Spleen (tissue), 11 donors: ENCODE data around the gene GATA3. TPM values are rescaled to one million over a fixed set of nuclear protein-coding genes. Genes with fewer than 3 reads are reported as not detected.

Source experiments
- DNase-seq: peaks from one replicate; pipeline ENCODE4 v3.0.0-alpha.2; 2020
- H3K27ac ChIP-seq, 8 donors: fragments of 200-600 bp; sonication (generic) in 7 of 8; 1 replicate in 4 of 8; 2 replicates in 4 of 8; pipeline versions ENCODE4 v1.5.0 to v1.8.0; 2016 to 2021; ENCODE audit warnings: inconsistent platforms in 4 of 8, mild to moderate bottlenecking in 4 of 8, moderate library complexity in 1 of 8
- H3K27me3 ChIP-seq, 7 donors: fragments of 200-600 bp; sonication (generic) in 6 of 7; replicated peaks in 1 of 7; 1 replicate in 4 of 7; 2 replicates in 3 of 7; pipeline versions ENCODE4 v1.5.0 to v1.8.0; 2016 to 2021; ENCODE audit warnings: inconsistent platforms in 3 of 7, mild to moderate bottlenecking in 1 of 7
- H3K36me3 ChIP-seq, 6 donors: fragments of 200-600 bp; sonication (generic) in 5 of 6; 1 replicate in 4 of 6; 2 replicates in 2 of 6; pipeline versions ENCODE4 v1.5.0 to v1.8.0; 2016 to 2021; ENCODE audit warnings: inconsistent platforms in 2 of 6
- H3K4me1 ChIP-seq, 6 donors: fragments of 200-600 bp; sonication (generic) in 5 of 6; 1 replicate in 3 of 6; 2 replicates in 3 of 6; pipeline versions ENCODE4 v1.5.0 to v1.8.0; 2016 to 2021; ENCODE audit warnings: inconsistent platforms in 3 of 6
- H3K4me3 ChIP-seq, 8 donors: fragments of 200-600 bp; sonication (generic) in 7 of 8; 1 replicate in 4 of 8; 2 replicates in 4 of 8; pipeline versions ENCODE4 v1.5.0 to v1.8.0; 2016 to 2021; ENCODE audit warnings: inconsistent platforms in 4 of 8, mild to moderate bottlenecking in 4 of 8, moderate library complexity in 2 of 8
- H3K9me3 ChIP-seq, 8 donors: fragments of 200-600 bp; sonication (generic) in 7 of 8; 1 replicate in 4 of 8; 2 replicates in 4 of 8; pipeline versions ENCODE4 v1.5.0 to v1.8.0; 2016 to 2021; ENCODE audit warnings: inconsistent platforms in 4 of 8
- POLR2A ChIP-seq, 3 donors: fragments of 450-650 bp; IDR thresholded peaks; one replicate each; pipeline ENCODE4 v1.5.1; 2017; ENCODE audit warnings: antibody characterized with exemption in 3 of 3, mild to moderate bottlenecking in 1 of 3
- POLR2AphosphoS5 ChIP-seq, 3 donors: sonication (generic); formaldehyde crosslinking; IDR thresholded peaks; one replicate each; pipeline ENCODE4 v1.5.1; 2017; ENCODE audit warnings: antibody characterized with exemption in 3 of 3
- WGBS, 5 donors: extraction: QIAGEN DNeasy Blood & Tissue Kit in 3 of 5; methylation state at CpG; one replicate each; pipeline versions ENCODE4 v1.1.5 to v1.1.7; 2013 to 2018; 5-methylcytosine and 5-hydroxymethylcytosine counted together
- intact Hi-C: fragments of 100-400 bp; cut with DNase I; formaldehyde crosslinking; loops from one replicate; pipeline ENCODE4 v1.15.0; 2023; ENCODE audit warnings: low total_unique reads
- polyA plus RNA-seq, 3 donors: library from polyadenylated mRNA; stranded (reverse); fragments of 200-250 nt; gene quantifications; one replicate each; pipeline ENCODE4 v1.2.1, GENCODE V29; 2013
- total RNA-seq, 7 donors: library from RNA; depleted of rRNA in 3 of 7; stranded (reverse); fragments of >200 nt in 3 of 7; fragmentation: NEBNext Ultra II Directional in 4 of 7; extraction: Animal tissue kit (Norgen Biotek cat#: 25700) in 4 of 7; gene quantifications; one replicate each; pipeline versions ENCODE4 v1.1.0 to v1.2.1, GENCODE V29; 2016 to 2021
- TF ChIP-seq, protein P1 (sequence below), 11 experiments: fragments of 200-600 bp in 7 of 11; fragments of 450-650 bp in 4 of 11; sonication (generic) in 4 of 11; IDR thresholded peaks in 8 of 11; conservative IDR thresholded peaks in 3 of 11; 1 replicate in 7 of 11; 2 replicates in 4 of 11; pipeline versions ENCODE4 v1.4.0 to v1.8.0; 2016 to 2021; ENCODE audit warnings: antibody characterized with exemption in 11 of 11, inconsistent platforms in 4 of 11, mild to moderate bottlenecking in 1 of 11
- donor health status: healthy with polysubstance abuse.
- donor health status: DM: no; HTN: no; CAD: no; lungs with moderate emphysema.
- donor health status: DM: no; HTN: no; CAD: no.
- donor health status: Bipolar disorder and iron deficiency.
- donor health status: healthy.
- donor health status: DM: no; HTN: no; CAD: no.
- donor health status: DM: yes; HTN: yes; CAD: no.

Gene GATA3
- total and polyA plus RNA-seq, 10 donors = 2.2 to 15.4 (median 6.0) TPM

GRCh38 chr10:8013006-8013405 is 41.5 kb upstream of the GATA3 start:
- Histone ChIP-seq H3K27ac (no peak overlapping the region), H3K4me1 (no peaks in the 10 kb centered on the region), H3K27me3 (no peaks in the 10 kb centered on the region), H3K9me3 (no peaks in the 10 kb centered on the region), H3K36me3 (peaks cover 0 to 87% (median 46%) of the 10 kb centered on the region in 6 donors), H3K4me3 (no peak overlapping the region)
- 96 to 100% (median 96%) methylated on average over 1 of the region's 1 CpG for WGBS, 5 donors
- TF ChIP-seq, protein P1, sequence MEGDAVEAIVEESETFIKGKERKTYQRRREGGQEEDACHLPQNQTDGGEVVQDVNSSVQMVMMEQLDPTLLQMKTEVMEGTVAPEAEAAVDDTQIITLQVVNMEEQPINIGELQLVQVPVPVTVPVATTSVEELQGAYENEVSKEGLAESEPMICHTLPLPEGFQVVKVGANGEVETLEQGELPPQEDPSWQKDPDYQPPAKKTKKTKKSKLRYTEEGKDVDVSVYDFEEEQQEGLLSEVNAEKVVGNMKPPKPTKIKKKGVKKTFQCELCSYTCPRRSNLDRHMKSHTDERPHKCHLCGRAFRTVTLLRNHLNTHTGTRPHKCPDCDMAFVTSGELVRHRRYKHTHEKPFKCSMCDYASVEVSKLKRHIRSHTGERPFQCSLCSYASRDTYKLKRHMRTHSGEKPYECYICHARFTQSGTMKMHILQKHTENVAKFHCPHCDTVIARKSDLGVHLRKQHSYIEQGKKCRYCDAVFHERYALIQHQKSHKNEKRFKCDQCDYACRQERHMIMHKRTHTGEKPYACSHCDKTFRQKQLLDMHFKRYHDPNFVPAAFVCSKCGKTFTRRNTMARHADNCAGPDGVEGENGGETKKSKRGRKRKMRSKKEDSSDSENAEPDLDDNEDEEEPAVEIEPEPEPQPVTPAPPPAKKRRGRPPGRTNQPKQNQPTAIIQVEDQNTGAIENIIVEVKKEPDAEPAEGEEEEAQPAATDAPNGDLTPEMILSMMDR (IDR thresholded peaks at IDR 0.05 in 8 of 11, conservative IDR thresholded peaks at IDR 0.05 in 3 of 11) = no peak
- TF ChIP-seq POLR2A (IDR thresholded peaks at IDR 0.05) (no peak), POLR2AphosphoS5 (IDR thresholded peaks at IDR 0.05) (no peak)
- DNase-seq = no peak
- intact Hi-C loops = no loop called here

DNA sequence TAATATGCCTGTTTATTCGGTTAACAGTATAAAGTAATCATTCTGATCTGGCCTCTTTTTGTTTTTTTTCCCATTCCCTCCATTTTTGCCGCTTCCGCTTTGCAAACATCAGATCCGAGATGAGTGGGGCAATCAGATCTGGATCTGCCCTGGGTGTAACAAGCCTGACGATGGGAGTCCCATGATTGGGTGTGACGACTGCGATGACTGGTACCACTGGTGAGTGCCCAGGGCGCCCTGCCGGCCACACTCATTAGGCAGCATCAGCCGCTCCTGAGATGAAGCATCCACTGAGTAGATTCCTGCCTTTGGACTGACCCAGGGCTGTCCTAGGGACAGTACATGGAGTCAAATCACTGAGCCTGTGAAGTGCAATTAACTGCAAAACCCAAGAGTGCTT is 40.9 kb upstream of the GATA3 start:
- H3K27ac ChIP-seq = no peak overlapping the region
- peaks cover 0 to 81% (median 45%) of the 10 kb centered on the region in 6 donors for H3K36me3 ChIP-seq
- TF ChIP-seq POLR2A (IDR thresholded peaks at IDR 0.05) (no peak), POLR2AphosphoS5 (IDR thresholded peaks at IDR 0.05) (no peak)
- TF ChIP-seq, protein P1 (IDR thresholded peaks at IDR 0.05 in 8 of 11, conservative IDR thresholded peaks at IDR 0.05 in 3 of 11) = no peak
- WGBS, 5 donors = 97 to 99% (median 98%) methylated on average over 10 of the region's 10 CpGs
- DNase-seq = no peak
- no peaks in the 10 kb centered on the region for H3K27me3 ChIP-seq
- no peak overlapping the region for H3K4me3 ChIP-seq
- no peaks in the 10 kb centered on the region for H3K9me3 ChIP-seq
- H3K4me1 ChIP-seq = no peaks in the 10 kb centered on the region
- intact Hi-C loops = no loop called here

GRCh38 chr10:8014649-8015048 is 39.8 kb upstream of the GATA3 start:
- H3K4me3 ChIP-seq = no peak overlapping the region
- WGBS, 5 donors = 91 to 96% (median 93%) methylated on average over 16 of the region's 16 CpGs
- H3K4me1 ChIP-seq = no peaks in the 10 kb centered on the region
- intact Hi-C loops = no loop called here
- DNase-seq = no peak
- peaks cover 0 to 71% (median 39%) of the 10 kb centered on the region in 6 donors for H3K36me3 ChIP-seq
- no peak overlapping the region for H3K27ac ChIP-seq
- TF ChIP-seq POLR2AphosphoS5 (IDR thresholded peaks at IDR 0.05) (no peak), POLR2A (IDR thresholded peaks at IDR 0.05) (no peak)
- TF ChIP-seq, protein P1 (IDR thresholded peaks at IDR 0.05 in 8 of 11, conservative IDR thresholded peaks at IDR 0.05 in 3 of 11) = no peak
- H3K9me3 ChIP-seq = no peaks in the 10 kb centered on the region
- no peaks in the 10 kb centered on the region for H3K27me3 ChIP-seq

DNA sequence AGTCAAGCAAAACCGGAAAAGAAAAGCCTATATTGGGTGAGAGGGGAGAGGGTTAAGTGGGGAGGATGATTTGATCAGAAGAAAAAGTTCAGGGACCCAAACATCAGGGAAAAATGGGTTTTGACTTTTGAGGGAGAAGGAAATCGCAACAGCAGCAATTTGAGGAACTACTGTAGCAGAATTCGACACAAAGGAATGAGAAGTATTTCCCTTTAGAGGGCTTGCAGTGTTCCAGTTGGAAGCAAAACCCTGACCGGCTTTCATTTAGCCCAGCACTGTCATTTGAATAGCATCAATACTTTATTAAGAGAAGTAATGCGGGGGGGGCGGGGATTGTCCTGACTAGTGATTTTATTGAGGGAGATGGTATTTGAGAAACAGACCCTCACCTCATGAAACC is 37.2 kb upstream of the GATA3 start:
- intact Hi-C loops = no loop called here
- H3K27me3 ChIP-seq = peaks cover 0 to 4% (median 0%) of the 10 kb centered on the region in 7 donors
- 67 to 74% (median 70%) methylated on average over 6 of the region's 6 CpGs for WGBS, 5 donors
- TF ChIP-seq POLR2A (IDR thresholded peaks at IDR 0.05) (no peak), POLR2AphosphoS5 (IDR thresholded peaks at IDR 0.05) (no peak)
- TF ChIP-seq, protein P1 (IDR thresholded peaks at IDR 0.05 in 8 of 11, conservative IDR thresholded peaks at IDR 0.05 in 3 of 11) = no peak
- no peak overlapping the region for H3K27ac ChIP-seq
- H3K9me3 ChIP-seq = no peaks in the 10 kb centered on the region
- H3K4me3 ChIP-seq = no peak overlapping the region
- H3K4me1 ChIP-seq = no peaks in the 10 kb centered on the region
- peaks cover 0 to 44% (median 22%) of the 10 kb centered on the region in 6 donors for H3K36me3 ChIP-seq
- no peak for DNase-seq
